NCI-H1105 (cell line): Measurements from ENCODE around the gene SLC34A2.
"Not testable (repeated sequence)": the region's sequence is repeated elsewhere in the genome, so short reads cannot be mapped to it uniquely, and the experiment has no call there.

Experiments used
- DNase-seq: peaks from one replicate; lab custom pipeline; 2025; lab: John Stamatoyannopoulos, UW

SLC34A2 gene

GRCh38 chr4:25661441-25661840 lies 5.8 kb downstream of the SLC34A2 start:
- DNase-seq = not testable (repeated sequence)

DNA sequence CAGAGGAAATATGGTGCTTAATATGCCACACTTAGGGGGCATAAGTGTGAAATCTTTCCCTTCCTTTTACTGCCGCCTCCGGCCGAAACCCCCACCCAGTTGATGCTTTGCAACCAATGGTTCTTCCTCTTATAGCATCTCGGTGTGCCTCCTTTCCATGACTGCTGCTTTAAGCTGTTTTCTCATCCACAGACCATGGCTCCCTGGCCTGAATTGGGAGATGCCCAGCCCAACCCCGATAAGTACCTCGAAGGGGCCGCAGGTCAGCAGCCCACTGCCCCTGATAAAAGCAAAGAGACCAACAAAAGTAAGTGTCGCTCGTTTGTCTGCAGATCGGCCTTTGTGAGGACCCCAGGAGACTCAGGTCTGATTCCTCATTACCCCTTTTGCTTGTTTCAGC lies 6.7 kb downstream of the SLC34A2 start:
- DNase-seq = no peak

- DNase-seq = no peak
These were observed 8.1 kb downstream of the SLC34A2 start for GRCh38 chr4:25663781-25664180.

GRCh38 chr4:25666031-25666630 lies 10.5 kb downstream of the SLC34A2 start:
- DNase-seq = no peak

GRCh38 chr4:25667931-25668557 lies 12.4 kb downstream of the SLC34A2 start:
- DNase-seq = no peak

GRCh38 chr4:25670991-25671390 lies 15.3 kb downstream of the SLC34A2 start:
- no peak for DNase-seq

DNA sequence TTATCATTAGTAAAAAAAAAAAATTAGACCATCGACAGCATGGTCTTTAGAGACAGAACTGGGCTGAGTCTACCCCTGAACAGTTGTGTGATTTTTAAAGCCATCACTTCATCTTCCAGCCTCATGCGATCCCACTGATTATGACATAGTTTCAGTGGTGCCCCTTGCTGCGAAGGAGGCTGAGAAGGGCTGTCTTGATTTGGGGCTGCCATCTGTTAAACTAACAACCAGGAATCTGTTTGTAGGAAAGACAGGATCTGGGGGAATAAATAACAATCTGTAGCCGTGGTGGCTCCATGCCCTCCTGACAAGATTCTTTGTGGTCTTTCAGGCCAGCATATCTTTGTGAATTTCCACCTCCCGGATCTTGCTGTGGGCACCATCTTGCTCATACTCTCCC lies 17.1 kb downstream of the SLC34A2 start:
- no peak for DNase-seq

DNA sequence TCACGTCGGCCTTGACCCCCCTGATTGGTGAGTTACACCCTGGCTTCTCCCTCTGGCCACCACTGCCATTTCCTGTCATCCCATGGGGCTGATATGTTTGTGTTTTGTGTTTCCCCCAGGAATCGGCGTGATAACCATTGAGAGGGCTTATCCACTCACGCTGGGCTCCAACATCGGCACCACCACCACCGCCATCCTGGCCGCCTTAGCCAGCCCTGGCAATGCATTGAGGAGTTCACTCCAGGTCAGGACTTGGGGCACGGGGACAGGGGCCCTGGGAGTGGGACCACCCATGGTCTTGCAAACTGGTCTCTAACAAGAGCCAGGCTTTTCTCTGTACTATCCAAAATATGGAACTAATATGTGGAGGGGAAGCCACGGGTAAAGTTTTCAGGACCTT lies 18.7 kb downstream of the SLC34A2 start:
- DNase-seq = no peak

GRCh38 chr4:25676221-25676620 lies 20.6 kb downstream of the SLC34A2 start:
- DNase-seq = no peak

DNA sequence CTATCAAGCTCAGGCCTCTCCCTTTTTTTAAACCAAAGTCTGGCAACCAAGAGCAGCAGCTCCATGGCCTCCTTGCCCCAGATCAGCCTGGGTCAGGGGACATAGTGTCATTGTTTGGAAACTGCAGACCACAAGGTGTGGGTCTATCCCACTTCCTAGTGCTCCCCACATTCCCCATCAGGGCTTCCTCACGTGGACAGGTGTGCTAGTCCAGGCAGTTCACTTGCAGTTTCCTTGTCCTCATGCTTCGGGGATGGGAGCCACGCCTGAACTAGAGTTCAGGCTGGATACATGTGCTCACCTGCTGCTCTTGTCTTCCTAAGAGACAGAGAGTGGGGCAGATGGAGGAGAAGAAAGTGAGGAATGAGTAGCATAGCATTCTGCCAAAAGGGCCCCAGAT lies 21.5 kb downstream of the SLC34A2 start:
- no peak for DNase-seq

DNA sequence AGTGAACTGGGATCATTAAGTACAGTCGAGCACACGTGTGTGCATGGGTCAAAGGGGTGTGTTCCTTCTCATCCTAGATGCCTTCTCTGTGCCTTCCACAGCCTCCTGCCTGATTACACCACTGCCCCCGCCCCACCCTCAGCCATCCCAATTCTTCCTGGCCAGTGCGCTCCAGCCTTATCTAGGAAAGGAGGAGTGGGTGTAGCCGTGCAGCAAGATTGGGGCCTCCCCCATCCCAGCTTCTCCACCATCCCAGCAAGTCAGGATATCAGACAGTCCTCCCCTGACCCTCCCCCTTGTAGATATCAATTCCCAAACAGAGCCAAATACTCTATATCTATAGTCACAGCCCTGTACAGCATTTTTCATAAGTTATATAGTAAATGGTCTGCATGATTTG lies 22.3 kb downstream of the SLC34A2 start:
- no peak for DNase-seq

DNA sequence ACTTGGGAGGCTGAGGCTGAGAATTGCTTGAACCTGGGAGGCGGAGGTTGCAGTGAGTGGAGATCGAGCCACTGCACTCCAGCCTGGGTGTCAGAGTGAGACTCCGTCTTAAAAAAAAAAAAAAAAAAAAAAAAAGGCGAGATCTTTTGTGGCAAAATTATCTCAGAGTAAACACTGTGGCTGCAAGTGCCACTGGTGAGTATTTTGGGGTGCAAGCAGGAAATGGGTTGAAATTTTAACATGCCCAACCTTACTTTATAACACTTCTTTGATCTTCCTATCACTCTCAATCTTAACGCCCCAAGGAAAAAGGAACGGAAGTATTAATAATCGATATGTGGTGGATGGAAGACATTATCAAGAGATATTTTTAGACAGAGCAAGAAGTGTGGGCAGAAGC lies 32.1 kb downstream of the SLC34A2 start:
- no peak for DNase-seq

- no peak for DNase-seq
These were observed 38.8 kb downstream of the SLC34A2 start for GRCh38 chr4:25694466-25694865.

DNA sequence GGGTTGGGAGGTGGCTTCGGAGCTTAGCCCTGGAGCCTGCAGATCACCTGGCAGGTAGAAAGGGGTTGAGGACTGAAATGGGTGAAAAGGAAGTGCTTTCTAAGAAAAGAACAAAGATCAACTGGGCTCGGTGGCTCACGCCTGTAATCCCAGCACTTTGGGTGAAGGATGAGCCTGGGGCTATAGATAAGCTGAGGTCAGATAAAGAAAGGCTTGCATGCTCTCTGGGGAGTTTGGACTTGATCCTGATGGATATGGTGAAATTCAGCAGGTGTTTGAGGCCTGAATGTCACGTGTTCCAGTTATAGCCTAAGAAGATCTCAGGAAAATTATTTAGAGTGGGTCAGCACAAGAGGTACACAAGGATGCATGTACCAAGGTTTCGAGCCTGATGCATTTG lies 40.8 kb downstream of the SLC34A2 start:
- no peak for DNase-seq

GRCh38 chr4:25697516-25697915 lies 41.9 kb downstream of the SLC34A2 start:
- no peak for DNase-seq

DNA sequence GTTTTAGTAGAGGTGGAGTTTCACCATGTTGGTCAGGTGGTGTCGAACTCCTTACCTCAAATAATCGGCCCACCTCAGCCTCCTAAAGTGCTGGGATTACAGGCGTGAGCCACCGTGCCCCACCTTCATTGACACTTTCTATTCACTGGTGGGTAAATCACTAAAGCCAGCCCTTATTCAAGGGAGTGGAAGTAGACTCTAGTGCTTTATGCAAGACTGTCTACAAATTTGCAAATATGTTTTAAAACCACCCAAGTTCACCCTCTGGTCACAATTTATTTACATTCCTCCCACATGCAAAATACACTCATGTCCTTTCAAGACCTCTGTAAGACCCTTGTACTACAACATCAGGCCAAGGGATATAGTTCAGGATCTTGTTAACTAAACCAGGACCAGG lies 45.0 kb downstream of the SLC34A2 start:
- no peak for DNase-seq

- DNase-seq = no peak
These were observed 47.2 kb downstream of the SLC34A2 start for GRCh38 chr4:25702848-25703247.

GRCh38 chr4:25703731-25704388 lies 48.2 kb downstream of the SLC34A2 start:
- no peak for DNase-seq

DNA sequence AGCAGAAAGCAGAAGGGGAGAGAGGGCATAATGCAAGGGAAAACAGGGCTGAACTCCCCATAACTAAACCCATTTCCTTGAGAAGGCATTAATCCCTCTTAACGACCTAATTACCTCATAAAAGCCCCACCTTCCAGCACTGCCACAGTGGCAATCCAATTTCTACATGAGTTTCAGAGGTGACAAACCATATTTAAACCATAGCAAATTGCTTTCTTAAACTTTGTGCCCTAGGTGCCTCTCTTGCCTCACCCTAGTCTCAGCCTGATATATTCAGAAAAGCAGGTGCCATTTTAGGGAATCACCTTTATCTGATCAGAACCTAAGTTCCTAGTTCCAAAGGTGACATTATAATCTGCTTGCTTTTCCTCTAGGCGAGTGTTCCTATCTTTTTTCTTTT lies 48.9 kb downstream of the SLC34A2 start:
- no peak for DNase-seq

DNA sequence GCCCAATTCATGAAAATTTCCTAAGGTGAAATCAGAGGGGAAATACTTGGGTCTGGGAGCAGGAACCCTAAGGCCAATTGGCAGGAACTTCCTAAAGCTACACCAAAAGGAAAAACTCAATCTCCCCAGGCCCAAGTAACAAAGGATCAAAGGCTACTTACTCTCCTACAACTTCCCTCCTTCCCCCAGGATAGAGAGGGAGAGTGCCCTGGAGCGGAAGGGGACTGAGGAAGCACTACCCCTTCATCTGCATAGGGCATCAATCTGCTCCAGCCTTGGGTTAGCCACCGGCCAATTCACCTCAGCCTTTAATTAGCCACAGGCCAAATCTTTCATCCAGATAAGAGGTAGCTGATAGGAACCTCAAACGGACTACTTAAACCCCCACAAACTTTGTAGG lies 55.0 kb downstream of the SLC34A2 start:
- no peak for DNase-seq

DNA sequence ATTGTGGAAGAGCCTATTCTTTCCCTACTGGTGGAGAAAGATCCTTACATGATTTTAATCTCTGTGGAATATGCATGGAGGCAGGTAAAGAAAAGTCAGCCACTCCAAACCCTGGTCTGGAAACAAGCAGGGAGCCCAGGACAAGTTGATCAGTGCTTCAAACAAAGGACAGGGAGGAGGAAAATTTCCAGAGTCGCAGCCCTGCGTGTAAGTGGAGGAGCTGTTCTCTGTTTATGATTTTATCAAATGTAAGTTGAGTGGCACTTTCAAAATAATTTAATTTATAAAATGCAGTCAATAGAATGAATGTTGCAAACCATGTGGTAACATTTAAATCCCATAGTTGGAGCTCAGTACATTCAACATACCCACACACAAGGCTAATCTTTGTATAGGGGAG lies 57.0 kb downstream of the SLC34A2 start:
- no peak for DNase-seq

- DNase-seq = no peak
These were observed 58.2 kb downstream of the SLC34A2 start for GRCh38 chr4:25713812-25714211.

DNA sequence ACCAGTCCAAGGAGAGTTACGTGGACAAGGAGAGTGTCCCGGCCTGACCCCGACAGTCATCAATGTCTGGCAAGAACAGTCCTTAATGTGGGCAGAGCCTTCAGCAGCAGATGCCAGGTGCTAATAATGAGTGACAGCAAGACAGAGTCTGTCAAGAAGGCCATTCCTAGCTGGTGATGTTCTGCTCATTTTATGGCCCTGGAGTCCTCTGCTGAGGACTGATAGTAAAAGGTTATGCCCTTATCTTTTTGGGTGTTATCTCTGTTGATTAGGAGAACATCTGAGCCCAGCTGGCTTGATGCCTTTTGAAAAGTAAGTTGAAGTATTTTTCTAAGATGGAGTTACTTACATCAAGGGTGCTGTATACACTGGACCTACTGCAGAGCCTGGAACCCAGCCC lies 67.3 kb downstream of the SLC34A2 start:
- no peak for DNase-seq

GRCh38 chr4:25723409-25723808 lies 67.8 kb downstream of the SLC34A2 start:
- DNase-seq = no peak
